ENCODE results near the gene SLC17A3. TPM values are rescaled to one million over a fixed set of nuclear protein-coding genes. Genes with fewer than 3 reads are reported as not detected.

SLC17A3 gene
- total RNA-seq, 2 donors from 2014 or later, result 1.7 to 2.5 TPM

DNA sequence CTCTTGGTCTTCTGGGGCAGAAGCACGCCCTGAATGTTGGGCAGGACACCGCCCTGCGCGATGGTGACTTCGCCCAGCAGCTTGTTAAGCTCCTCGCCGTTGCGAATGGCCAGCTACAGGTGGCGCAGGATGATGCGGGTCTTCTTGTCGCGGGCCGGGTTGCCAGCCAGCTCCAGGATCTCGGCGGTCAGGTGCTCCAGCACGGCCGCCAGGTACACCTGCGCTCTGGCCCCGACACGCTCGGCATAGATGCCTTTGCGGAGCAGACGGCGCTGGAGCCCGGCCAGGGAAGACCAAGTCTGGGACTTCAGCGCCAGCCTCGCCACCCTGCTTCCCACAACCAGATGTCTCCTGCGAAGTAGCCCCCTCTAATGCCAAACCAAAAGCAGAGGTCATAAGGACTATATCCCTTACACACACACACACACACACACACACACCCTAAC is 8.0 kb upstream of the SLC17A3 start:
- Mint-ChIP-seq H3K4me1 (ENCODE audit: low read depth) (peaks cover 7% of the 10 kb centered on the region), H3K9me3 (no peaks in the 10 kb centered on the region), H3K36me3 (ENCODE audit: insufficient read depth in 2 of 2) (no peaks in the 10 kb centered on the region), H3K4me3 (peak overlapping the region; percentile 81 to 90), H3K27me3 (ENCODE audit: low read depth) (no peaks in the 10 kb centered on the region), H3K27ac (peak overlapping the region; percentile 69)
- DNase-seq (peak; percentile 52 to 64), ATAC-seq (replicated peaks in 1 of 2) (peak; percentile 94)

DNA sequence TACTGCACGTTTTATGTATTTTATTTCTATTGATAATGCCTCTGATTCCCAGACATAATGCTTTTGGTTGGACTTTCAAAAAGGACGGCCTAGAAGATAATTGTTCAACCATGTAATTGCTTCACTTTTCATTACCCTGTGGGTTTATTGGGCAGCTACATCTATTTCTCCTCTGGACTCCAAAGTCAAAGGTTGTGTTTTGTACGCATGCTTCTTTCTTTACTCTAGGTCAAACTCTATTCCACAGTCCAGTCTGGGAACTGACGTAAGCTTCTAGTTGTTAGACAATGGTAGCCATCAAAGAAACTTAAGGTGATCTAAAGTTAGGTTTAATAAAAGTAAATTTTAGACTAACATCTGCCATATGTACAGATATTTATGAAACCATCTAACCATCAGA is 6.6 kb upstream of the SLC17A3 start:
- DNase-seq (no peak), ATAC-seq (replicated peaks in 1 of 2) (no peak)
- no peaks in the 10 kb centered on the region for H3K9me3 Mint-ChIP-seq

DNA sequence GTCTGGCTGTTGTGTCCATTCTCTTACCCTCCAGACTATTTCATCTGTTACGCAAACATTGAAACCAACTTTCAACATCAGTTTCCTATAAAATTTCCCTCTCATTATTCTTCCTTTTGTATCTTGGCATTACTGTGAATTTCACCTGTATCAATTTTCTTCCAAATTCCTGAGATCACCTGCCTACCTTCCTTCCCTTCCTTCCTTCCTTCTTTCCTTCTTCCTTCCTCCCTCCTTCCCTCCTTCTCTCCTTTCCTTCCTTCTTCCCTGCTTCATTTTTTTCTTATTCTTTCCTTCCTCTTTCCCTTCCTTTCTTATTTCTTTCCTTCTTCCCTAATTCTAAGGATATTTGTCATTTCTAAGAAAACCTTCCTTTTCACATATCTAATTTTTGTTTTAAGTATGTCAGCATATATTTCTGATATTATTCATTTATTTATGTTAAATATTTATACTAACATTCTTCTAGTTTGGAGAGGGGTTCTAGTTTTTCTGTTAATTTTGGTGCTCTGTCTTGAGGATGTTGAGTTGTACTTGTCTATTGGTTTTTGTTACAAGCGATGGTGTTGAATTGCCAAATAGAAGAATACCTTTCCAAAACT is 4.8 kb upstream of the SLC17A3 start:
- H3K27ac Mint-ChIP-seq, result no peak overlapping the region
- no peaks in the 10 kb centered on the region for H3K27me3 Mint-ChIP-seq (ENCODE audit: low read depth)
- DNase-seq (no peak), ATAC-seq (replicated peaks in 1 of 2) (no peak)
- no peaks in the 10 kb centered on the region for H3K9me3 Mint-ChIP-seq
- no peak overlapping the region for H3K4me3 Mint-ChIP-seq
- no peaks in the 10 kb centered on the region for H3K36me3 Mint-ChIP-seq (ENCODE audit: insufficient read depth in 2 of 2)
- peaks cover 19% of the 10 kb centered on the region for H3K4me1 Mint-ChIP-seq (ENCODE audit: low read depth)

More for the DNA sequence above, 6.6 kb upstream of the SLC17A3 start:
- Mint-ChIP-seq H3K27me3 (ENCODE audit: low read depth) (no peaks in the 10 kb centered on the region), H3K4me3 (no peak overlapping the region), H3K27ac (no peak overlapping the region), H3K4me1 (ENCODE audit: low read depth) (peaks cover 7% of the 10 kb centered on the region), H3K36me3 (ENCODE audit: insufficient read depth in 2 of 2) (no peaks in the 10 kb centered on the region)

DNA sequence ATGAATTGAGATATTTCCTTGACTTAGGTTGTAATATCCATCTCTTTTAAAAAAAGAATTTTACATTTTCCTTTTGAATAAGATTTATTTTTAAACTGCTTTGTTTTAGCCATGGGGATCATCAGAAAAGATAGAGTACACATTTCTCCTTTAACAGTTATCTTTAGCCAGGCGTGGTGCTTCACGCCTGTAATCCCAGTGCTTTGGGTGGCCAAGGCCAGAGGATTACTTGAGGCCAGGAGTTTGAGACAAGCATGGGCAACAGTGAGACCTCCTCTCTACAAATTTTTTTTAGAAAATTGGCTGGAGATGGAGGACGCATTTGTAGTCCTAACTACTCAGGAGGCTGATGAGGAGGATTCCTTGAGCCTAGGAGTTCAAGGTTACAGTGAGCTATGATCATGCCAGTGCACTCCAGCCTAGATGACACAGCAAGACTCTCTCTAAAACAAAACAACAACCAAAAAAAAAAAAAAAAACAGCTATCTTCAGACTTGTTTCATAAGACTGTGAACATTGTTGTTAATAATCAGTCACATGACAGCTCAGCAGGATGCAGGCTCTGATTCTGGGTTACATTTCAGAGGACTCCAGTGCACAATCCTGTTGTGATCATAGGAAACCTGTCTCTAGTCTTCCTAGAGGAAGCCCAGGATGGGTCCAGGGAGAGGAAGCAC is 2.0 kb upstream of the SLC17A3 start:
- H3K36me3 Mint-ChIP-seq (ENCODE audit: insufficient read depth in 2 of 2), result no peaks in the 10 kb centered on the region
- no peaks in the 10 kb centered on the region for H3K9me3 Mint-ChIP-seq
- ATAC-seq (replicated peaks in 1 of 2), result no peak
- H3K4me3 Mint-ChIP-seq, result no peak overlapping the region
- peaks cover 23% of the 10 kb centered on the region for H3K4me1 Mint-ChIP-seq (ENCODE audit: low read depth)
- H3K27me3 Mint-ChIP-seq (ENCODE audit: low read depth), result no peaks in the 10 kb centered on the region
- DNase-seq, result no peak
- no peak overlapping the region for H3K27ac Mint-ChIP-seq

DNA sequence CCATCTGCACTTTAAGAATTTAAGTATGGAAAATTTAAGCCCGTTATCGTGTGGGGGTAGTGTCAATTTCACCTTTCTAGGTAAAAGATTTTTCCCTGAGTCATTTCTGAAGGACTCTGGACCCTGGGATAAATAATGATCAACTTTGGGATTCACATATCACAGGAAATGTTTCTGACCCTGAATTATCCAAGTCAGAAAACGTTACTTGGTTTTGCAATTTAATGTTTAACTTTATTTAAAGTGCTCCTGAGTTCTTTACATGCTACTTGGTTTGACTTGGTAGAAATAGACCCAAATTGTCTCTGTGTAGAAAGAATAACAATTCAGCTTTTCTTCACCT is 1.5 kb upstream of the SLC17A3 start:
- Mint-ChIP-seq H3K4me3 (no peak overlapping the region), H3K27me3 (ENCODE audit: low read depth) (no peaks in the 10 kb centered on the region), H3K4me1 (ENCODE audit: low read depth) (peaks cover 23% of the 10 kb centered on the region), H3K9me3 (no peaks in the 10 kb centered on the region), H3K27ac (no peak overlapping the region), H3K36me3 (ENCODE audit: insufficient read depth in 2 of 2) (no peaks in the 10 kb centered on the region)
- DNase-seq, result no peak
- ATAC-seq (replicated peaks in 1 of 2), result no peak

DNA sequence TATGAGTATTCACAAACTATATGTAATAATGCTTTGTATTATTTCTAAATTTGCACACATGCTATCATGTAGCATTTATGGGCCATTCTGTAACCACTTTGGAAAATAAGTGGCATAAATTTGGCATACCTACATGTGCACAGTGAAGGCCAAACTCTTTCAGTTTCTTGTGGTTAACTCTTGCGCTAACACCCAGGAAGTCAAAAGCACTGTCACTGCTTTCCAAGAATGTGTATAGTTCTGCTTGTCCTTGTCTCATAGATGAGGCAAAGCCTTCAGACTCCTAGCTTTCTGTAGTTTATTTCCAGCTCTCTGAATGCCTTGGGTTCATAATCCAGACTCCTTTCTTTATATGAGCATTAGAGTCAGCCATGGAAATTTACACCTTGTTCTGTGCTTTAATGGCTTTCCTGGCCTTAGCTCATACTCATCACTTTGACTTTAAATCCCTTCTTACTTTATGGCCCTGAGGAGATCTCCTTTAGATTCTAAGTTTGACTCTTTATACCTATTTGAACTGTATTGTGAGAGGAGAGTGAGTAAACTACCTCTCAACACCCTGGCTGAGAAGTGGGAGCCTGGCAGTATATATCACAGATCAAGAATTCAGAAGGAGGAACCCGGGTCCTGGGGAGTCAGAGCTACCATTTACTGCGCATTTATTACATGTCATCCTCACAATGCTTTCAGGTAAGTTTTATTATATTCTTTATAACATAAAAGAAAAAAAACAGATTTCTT is 949 bp upstream of the SLC17A3 start:
- ATAC-seq (replicated peaks in 1 of 2) (peak in 1 of 2 donors; percentile 62), DNase-seq (no peak)
- Mint-ChIP-seq H3K4me3 (peak overlapping the region in 1 of 2 donors; percentile 38), H3K9me3 (no peaks in the 10 kb centered on the region), H3K27me3 (ENCODE audit: low read depth) (no peaks in the 10 kb centered on the region), H3K27ac (no peak overlapping the region), H3K4me1 (ENCODE audit: low read depth) (peaks cover 23% of the 10 kb centered on the region), H3K36me3 (ENCODE audit: insufficient read depth in 2 of 2) (no peaks in the 10 kb centered on the region)

DNA sequence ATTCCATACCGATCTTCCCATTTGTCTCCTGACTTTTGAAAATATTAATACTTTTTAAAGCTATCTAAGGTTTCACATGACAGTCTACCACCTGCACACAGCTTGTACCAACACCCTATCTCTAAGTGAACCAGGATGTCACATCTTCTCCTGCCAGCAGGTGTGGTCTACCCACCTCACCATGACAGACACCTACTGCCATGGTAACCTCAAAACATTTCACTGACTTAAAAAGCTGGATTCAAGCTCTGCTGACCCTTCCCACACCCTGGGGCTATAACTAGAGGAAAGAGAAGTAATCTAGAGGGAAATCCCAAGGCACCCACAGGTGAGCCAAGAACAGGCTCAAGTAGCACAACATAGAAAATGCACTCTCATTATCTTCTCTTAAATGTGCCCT is 1.2 kb downstream of the SLC17A3 start:
- Mint-ChIP-seq H3K27ac (no peak overlapping the region), H3K9me3 (no peaks in the 10 kb centered on the region), H3K4me3 (no peak overlapping the region), H3K36me3 (ENCODE audit: insufficient read depth in 2 of 2) (no peaks in the 10 kb centered on the region), H3K4me1 (ENCODE audit: low read depth) (peaks cover 23% of the 10 kb centered on the region), H3K27me3 (ENCODE audit: low read depth) (no peaks in the 10 kb centered on the region)
- DNase-seq (no peak), ATAC-seq (replicated peaks in 1 of 2) (peak in 1 of 2 donors; percentile 39)

DNA sequence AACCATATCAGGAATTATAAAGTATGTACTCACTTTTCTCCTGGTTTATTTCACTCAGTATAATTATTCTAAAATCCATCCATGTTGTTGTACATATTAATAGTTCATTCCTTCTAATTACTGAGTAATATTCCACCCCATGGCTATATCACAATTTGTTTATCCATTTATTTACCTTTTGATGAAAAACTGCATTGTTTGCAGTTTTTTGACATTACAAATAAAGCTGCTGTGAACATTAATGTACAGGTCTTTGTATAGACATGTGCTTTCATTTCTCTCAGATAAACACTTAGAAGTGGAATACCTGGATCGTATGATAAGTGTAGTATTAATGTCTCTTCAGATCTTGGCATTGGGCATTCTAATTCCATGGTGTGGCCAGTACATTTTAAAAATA is 4.2 kb downstream of the SLC17A3 start:
- Mint-ChIP-seq H3K4me1 (ENCODE audit: low read depth) (peaks cover 33% of the 10 kb centered on the region), H3K27ac (no peak overlapping the region), H3K9me3 (peaks cover 0 to under 1% of the 10 kb centered on the region in 2 donors), H3K4me3 (no peak overlapping the region), H3K36me3 (ENCODE audit: insufficient read depth in 2 of 2) (peaks cover 0 to 1% of the 10 kb centered on the region in 2 donors), H3K27me3 (ENCODE audit: low read depth) (peaks cover 2% of the 10 kb centered on the region)
- DNase-seq, result no peak
- ATAC-seq (replicated peaks in 1 of 2), result no peak

DNA sequence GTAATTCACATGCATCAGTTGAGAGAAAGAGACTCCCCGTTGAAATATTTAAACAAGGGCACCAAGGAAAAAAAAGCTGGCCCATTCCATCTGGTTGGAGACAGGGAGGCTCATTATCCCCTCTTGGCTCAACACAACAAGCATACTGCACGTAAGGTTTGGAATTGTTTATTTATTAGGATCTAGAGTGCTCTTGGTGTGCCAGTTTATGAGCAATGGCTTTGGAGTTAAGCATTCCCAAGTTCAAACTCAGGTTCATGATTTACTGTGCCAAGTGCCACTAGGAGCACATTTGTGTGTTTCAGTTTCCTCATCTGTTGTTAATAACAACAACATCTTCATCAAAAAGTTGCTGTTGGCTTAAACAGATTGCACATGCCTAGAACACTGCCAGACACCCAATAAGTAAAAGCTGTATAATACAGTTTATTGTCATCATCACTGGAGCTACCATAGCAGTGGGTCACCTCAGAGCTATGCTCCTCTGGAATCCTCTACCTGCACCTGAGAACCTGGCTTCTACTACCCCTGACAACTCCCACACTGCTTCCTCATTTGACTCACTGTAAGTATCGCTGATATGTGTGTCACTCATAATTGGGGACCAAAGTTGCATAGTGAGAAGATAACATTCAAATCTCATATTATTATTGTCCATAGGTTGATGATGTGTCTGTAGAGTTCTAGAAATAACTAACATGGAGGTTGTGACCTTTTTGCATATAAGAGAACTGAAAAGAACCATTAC is 5.4 kb downstream of the SLC17A3 start:
- Mint-ChIP-seq H3K36me3 (ENCODE audit: insufficient read depth in 2 of 2) (peaks cover 4 to 8% of the 10 kb centered on the region in 2 donors), H3K4me1 (ENCODE audit: low read depth) (peaks cover 35% of the 10 kb centered on the region), H3K9me3 (peaks cover 12 to 13% of the 10 kb centered on the region in 2 donors), H3K4me3 (no peak overlapping the region), H3K27ac (no peak overlapping the region), H3K27me3 (ENCODE audit: low read depth) (peaks cover 10% of the 10 kb centered on the region)
- DNase-seq (no peak), ATAC-seq (replicated peaks in 1 of 2) (peak; percentile 45 to 55)

DNA sequence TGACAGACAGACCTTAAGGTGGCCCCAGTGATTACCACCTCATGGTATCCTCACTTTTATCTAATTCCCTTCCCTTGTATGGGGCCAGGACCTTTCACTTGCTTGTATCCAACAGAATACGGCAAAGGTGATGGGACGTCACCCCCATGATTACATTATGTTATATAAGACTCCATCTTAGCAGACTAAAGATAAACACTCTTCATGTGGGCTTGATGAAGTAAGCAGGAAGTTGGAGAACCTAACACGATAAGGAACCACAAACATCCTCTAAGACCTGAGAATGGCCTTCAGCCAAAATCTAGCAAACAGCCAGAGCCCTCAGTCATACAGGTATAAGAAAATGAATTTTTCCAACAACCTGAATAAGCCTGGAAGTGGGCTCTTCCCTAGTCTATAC is 8.0 kb downstream of the SLC17A3 start:
- Mint-ChIP-seq H3K9me3 (peaks cover 13% of the 10 kb centered on the region in 2 donors), H3K27me3 (ENCODE audit: low read depth) (peaks cover 10% of the 10 kb centered on the region), H3K4me1 (ENCODE audit: low read depth) (peaks cover 23% of the 10 kb centered on the region), H3K4me3 (peak overlapping the region in 1 of 2 donors; percentile 63), H3K36me3 (ENCODE audit: insufficient read depth in 2 of 2) (peaks cover 4 to 8% of the 10 kb centered on the region in 2 donors), H3K27ac (peak overlapping the region; percentile 63)
- peak; percentile 76 to 84 for ATAC-seq (replicated peaks in 1 of 2)
- DNase-seq, result peak in 1 of 2 donors; percentile 18

DNA sequence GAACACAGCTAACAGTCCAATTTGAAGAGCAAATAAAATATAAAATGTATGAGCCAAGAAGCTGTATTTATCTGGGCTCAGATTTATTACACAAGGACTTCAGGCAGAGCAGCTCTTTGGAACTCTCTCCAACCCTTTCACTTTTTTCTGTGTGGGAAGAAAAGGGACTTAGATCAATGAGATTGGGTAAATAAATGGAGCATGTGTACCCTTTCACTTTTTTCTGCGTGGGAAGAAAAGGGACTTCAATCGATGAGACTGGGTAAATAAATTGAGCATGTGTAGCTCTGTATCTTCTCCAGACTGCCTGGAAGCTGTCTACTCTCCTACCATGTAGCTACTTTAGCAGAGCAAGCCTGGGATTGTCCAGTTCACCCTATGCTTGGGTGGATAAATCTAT is 10.7 kb downstream of the SLC17A3 start:
- Mint-ChIP-seq H3K9me3 (peaks cover 13 to 15% of the 10 kb centered on the region in 2 donors), H3K4me1 (ENCODE audit: low read depth) (peaks cover 26% of the 10 kb centered on the region), H3K4me3 (no peak overlapping the region), H3K36me3 (ENCODE audit: insufficient read depth in 2 of 2) (peaks cover 4 to 8% of the 10 kb centered on the region in 2 donors), H3K27me3 (ENCODE audit: low read depth) (peaks cover 15% of the 10 kb centered on the region), H3K27ac (no peak overlapping the region)
- DNase-seq (no peak), ATAC-seq (replicated peaks in 1 of 2) (no peak)

DNA sequence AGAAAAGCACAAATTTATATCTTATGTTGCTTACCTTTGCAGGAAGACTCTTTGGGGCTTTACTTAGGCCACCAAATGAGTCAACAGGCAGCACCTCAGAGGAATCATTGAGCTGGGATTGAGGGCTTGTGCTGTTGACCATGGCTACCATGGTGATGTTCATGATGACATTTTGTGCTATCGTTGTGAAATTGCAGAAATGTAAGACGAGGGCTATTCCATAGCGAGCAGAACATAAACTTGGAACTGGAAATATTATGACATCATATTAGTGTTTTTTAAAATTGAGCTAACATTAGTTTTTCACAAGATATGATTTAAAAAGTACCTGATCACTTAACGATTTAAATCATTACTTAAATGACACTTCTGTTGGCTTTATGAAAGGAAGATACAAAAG is 11.8 kb downstream of the SLC17A3 start:
- H3K27me3 Mint-ChIP-seq (ENCODE audit: low read depth), result peaks cover 21% of the 10 kb centered on the region
- peaks cover 29% of the 10 kb centered on the region for H3K4me1 Mint-ChIP-seq (ENCODE audit: low read depth)
- H3K4me3 Mint-ChIP-seq, result no peak overlapping the region
- no peak for DNase-seq
- peaks cover 13 to 15% of the 10 kb centered on the region in 2 donors for H3K9me3 Mint-ChIP-seq
- no peak overlapping the region for H3K27ac Mint-ChIP-seq
- H3K36me3 Mint-ChIP-seq (ENCODE audit: insufficient read depth in 2 of 2), result peaks cover 4 to 8% of the 10 kb centered on the region in 2 donors
- ATAC-seq (replicated peaks in 1 of 2), result no peak

DNA sequence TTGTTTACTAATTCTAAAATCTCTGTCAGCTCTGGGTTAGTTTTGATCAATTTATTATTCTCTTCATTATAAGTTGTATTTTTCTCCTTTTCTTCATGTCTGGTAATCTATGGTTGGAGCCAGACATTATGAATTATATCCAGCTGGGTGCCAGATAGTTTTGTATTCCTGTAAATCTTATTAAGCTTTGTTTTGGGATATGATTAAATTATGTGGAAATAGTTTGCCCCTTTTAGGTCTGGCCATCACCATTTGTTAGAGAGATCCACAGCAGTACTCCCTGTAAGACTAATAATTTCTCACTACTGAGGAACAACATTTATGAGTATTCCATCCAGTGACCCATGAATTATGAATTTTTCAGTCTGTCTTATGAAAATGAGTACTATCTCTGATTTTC is 21.3 kb downstream of the SLC17A3 start:
- H3K4me3 Mint-ChIP-seq, result peak overlapping the region in 1 of 2 donors; percentile 54
- peaks cover 22% of the 10 kb centered on the region for H3K27me3 Mint-ChIP-seq (ENCODE audit: low read depth)
- H3K4me1 Mint-ChIP-seq (ENCODE audit: low read depth), result peaks cover 14% of the 10 kb centered on the region
- no peak overlapping the region for H3K27ac Mint-ChIP-seq
- H3K9me3 Mint-ChIP-seq, result no peaks in the 10 kb centered on the region
- DNase-seq (no peak), ATAC-seq (replicated peaks in 1 of 2) (no peak)
- no peaks in the 10 kb centered on the region for H3K36me3 Mint-ChIP-seq (ENCODE audit: insufficient read depth in 2 of 2)

All from activated T-cell treated with anti-CD3 and anti-CD28 coated beads, Interleukin-2, amount 50 U/mL, for 72 hours (primary cell).